Erythroblast (primary cell): ENCODE data around the gene SERINC5.

Source experiments
- GATA1 ChIP-seq: IDR thresholded peaks from 2 replicates; pipeline ENCODE4 v1.6.1; 2011; ENCODE audit warnings: low read depth, mild to moderate bottlenecking, control low read depth, low read length, moderate library complexity
- POLR2A ChIP-seq: IDR thresholded peaks from 2 replicates; pipeline ENCODE4 v1.6.1; 2011; ENCODE audit warnings: mild to moderate bottlenecking, low read length

DNA sequence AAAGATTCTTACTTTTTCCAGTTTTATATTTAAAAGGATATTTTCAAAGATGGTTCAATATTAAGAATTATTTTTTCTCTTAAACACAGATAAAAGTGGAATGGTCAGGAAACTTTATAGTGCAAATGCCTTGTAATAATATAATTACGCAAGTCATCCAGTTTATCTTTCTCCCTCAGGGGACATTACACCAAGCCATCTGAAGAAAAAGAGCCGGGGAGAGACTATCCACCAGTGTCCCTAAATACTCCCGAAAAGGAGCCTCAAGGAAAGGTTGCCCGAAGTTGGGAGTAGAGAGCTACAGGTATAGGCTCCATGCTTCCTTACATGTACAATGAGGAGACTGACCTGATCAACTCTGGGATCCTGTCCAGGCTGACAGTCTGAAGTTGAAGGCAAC, 101.1 kb downstream of the SERINC5 start:
- TF ChIP-seq POLR2A (no peak), GATA1 (no peak)
